ENCODE measurements around the gene TMEM19.
"Not testable (repeated sequence)": the region's sequence is repeated elsewhere in the genome, so short reads cannot be mapped to it uniquely, and the experiment has no call there.

TMEM19 gene

DNA sequence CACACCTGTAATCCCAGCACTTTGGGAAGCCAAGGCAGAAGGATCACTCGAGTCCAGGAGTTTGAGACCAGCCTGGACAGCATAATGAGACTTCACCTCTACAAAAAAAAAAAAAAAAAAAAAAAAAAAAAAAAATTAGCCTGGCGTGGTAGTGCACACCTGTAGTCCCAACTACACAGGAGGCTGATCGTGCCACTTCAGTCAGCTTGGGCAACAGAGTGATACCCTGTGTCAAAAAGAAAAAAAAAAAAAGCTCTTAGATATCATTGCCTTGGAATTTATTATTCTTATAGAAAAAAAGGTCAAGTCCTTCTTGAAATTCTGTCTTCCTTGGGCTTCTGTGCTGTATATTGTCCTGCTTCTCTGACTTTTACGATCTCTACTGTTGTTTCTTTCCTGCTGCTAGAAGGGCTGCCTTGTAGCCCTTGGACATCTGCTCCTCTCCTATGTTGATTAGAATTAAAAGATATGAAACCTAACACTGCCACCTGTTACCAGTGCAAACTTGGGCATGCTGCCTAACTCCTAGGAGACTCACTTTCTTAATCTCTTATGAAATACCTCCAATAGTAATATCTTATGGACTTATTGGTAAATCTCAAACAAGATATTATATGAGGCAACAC lies 5.7 kb downstream of the TMEM19 start:
- TF ChIP-seq, protein P1, sequence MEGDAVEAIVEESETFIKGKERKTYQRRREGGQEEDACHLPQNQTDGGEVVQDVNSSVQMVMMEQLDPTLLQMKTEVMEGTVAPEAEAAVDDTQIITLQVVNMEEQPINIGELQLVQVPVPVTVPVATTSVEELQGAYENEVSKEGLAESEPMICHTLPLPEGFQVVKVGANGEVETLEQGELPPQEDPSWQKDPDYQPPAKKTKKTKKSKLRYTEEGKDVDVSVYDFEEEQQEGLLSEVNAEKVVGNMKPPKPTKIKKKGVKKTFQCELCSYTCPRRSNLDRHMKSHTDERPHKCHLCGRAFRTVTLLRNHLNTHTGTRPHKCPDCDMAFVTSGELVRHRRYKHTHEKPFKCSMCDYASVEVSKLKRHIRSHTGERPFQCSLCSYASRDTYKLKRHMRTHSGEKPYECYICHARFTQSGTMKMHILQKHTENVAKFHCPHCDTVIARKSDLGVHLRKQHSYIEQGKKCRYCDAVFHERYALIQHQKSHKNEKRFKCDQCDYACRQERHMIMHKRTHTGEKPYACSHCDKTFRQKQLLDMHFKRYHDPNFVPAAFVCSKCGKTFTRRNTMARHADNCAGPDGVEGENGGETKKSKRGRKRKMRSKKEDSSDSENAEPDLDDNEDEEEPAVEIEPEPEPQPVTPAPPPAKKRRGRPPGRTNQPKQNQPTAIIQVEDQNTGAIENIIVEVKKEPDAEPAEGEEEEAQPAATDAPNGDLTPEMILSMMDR (IDR thresholded peaks at IDR 0.05; ENCODE audit: extremely low read depth, insufficient read depth, missing control alignments) = no peak
- DNase-seq (ENCODE audit: low spot score) = no peak
- in situ Hi-C loops (cut with MboI; ENCODE audit: low pct_unique_long_range_greater_than_20kb, low sequenced_read_pairs, unreplicated experiment) = no loop called here

DNA sequence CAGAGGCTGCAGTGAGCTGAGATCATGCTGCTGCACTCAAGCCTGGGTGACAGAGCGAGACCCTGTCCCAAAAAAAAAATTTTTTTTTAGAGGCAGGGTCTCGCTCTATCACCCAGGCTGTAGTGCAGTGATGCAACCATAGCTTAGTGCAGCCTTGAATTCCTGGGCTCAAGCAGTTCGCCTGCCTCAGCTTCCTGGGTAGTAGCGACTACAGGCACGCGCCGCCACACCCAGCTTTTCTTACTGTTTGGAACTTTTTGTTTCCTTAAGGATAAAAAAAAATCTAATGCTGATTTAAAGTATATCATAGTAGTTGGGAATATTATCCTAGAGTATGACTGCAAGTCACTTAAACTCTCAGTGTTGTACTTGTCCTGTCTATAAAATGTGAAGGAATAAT lies 7.2 kb downstream of the TMEM19 start:
- TF ChIP-seq, protein P1 (IDR thresholded peaks at IDR 0.05; ENCODE audit: extremely low read depth, insufficient read depth, missing control alignments) = no peak
- in situ Hi-C loops (cut with MboI; ENCODE audit: low pct_unique_long_range_greater_than_20kb, low sequenced_read_pairs, unreplicated experiment) = no loop called here

DNA sequence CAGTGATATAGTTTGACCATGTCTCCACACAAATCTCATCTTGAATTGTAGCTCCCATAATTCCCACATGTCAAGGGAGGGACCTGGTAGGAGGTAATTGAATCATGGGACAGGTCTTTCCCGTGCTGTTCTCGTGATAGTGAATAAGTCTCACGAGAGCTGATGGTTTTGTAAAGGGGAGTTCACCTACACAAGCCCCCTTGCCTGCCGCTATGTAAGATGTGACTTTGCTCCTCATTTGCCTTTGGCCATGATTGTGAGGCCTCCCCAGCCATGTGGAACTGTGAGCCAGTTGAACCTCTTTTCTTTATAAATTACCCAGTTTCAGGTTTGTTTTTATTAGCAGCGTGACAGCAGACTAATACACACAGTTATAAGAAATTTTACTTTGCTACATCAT lies 7.8 kb downstream of the TMEM19 start:
- DNase-seq (ENCODE audit: low spot score); in situ Hi-C loops (cut with MboI; ENCODE audit: low pct_unique_long_range_greater_than_20kb, low sequenced_read_pairs, unreplicated experiment): not testable (repeated sequence)

More for the DNA sequence above, 7.2 kb downstream of the TMEM19 start:
- no peak for DNase-seq (ENCODE audit: low spot score)

DNA sequence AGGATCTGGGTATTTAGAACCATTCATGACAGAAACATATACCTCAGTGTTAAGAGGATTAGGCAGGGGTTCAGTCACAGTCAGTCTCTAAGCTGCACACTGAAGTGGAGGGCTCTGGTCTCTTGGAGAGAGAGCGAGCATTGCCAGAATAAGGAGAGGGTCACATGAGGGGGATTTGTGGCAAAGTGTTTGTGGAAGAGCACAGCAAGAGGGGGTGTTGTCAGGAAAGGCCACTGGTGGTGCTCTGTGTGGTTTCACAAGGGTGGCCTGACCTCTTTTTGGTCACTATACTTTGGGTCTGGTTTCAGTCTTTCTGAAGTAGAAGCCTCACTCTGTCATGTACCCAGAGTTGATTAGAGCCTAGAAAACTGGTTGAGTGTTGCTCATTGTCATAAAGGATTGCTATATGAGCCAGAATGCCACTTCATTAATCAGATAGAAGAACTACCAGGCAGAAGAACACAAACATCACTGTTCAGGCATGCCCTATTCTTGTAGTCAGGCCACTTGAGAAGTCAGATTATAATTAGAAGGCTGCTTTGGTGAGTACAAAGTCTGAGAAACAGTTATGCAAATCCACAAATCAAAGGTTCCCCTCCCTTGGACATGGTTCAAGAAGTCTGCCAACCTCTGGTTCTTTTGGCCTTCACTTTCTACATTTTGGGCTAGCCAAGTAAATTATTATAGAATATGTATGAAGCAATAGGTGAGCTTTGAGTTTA lies 8.4 kb downstream of the TMEM19 start:
- in situ Hi-C loops (cut with MboI; ENCODE audit: low pct_unique_long_range_greater_than_20kb, low sequenced_read_pairs, unreplicated experiment) = no loop called here
- TF ChIP-seq, protein P1 (IDR thresholded peaks at IDR 0.05; ENCODE audit: extremely low read depth, insufficient read depth, missing control alignments) = no peak
- peak; percentile 54 for DNase-seq (ENCODE audit: low spot score)

DNA sequence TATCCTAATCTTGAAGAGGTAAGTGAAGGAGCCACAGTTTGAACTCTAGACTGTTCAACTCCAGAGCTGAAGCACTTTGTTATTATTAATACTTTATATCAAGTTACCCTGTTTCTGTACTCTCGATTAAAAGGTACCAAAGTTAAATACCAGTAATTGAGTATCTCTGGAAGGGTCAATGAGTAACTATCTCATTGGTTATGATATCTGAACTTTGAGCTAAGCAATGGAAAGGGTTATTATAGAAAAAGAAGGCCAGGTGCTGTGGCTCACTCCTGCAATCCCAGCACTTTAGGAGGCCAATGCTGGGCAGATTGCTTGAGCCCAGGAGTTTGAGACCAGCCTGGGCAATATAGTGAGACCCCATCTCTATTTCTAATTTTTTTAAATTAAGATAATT lies 9.9 kb downstream of the TMEM19 start:
- DNase-seq (ENCODE audit: low spot score) = no peak
- TF ChIP-seq, protein P1 (IDR thresholded peaks at IDR 0.05; ENCODE audit: extremely low read depth, insufficient read depth, missing control alignments) = no peak
- in situ Hi-C loops (cut with MboI; ENCODE audit: low pct_unique_long_range_greater_than_20kb, low sequenced_read_pairs, unreplicated experiment) = no loop called here

DNA sequence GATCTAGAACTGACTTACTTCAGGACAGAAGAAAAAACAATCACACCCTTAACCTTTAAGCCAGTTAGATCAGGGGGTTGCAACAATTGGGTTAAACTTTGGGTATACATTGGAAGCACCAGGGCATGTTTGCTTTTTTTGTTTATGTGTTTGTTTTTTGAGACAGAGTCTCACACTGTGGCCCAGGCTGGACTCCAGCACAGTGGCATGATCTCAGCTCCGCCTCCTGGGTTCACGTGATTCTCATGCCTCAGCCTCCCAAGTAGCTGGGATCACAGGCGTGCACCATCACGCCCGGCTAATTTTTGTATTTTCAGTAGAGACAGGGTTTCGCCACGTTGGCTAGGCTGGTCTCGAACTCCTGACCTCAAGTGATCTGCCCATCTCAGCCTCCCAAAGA lies 16.3 kb downstream of the TMEM19 start:
- DNase-seq (ENCODE audit: low spot score); in situ Hi-C loops (cut with MboI; ENCODE audit: low pct_unique_long_range_greater_than_20kb, low sequenced_read_pairs, unreplicated experiment): not testable (repeated sequence)

DNA sequence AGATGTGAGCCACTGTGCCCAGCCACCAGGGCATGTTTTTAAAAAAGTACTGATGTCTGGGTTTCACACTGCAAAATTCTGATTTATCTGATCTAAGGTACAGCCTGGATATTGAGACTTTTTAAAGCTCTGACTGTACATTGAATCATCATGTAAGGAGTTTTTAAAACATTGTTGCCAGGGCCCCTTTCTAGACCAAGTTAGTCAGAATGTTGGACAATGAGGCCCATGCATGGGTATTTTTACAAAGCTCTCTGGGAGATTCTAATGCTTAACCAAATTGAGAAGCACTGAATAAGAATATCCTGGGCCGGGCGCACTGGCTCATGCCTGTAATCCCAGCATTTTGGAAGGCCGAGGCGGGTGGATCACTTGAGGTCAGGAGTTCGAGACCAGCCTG lies 16.7 kb downstream of the TMEM19 start:
- DNase-seq (ENCODE audit: low spot score) = no peak
- TF ChIP-seq, protein P1 (IDR thresholded peaks at IDR 0.05; ENCODE audit: extremely low read depth, insufficient read depth, missing control alignments) = no peak
- in situ Hi-C loops (cut with MboI; ENCODE audit: low pct_unique_long_range_greater_than_20kb, low sequenced_read_pairs, unreplicated experiment) = no loop called here

Measured in GM13977 (cell line).